ENCODE data around the gene SPRING1.

The SPRING1 gene

GRCh38 chr12:116707751-116708150 is 30.1 kb downstream of the SPRING1 start:
- DNase-seq, result no peak

DNA sequence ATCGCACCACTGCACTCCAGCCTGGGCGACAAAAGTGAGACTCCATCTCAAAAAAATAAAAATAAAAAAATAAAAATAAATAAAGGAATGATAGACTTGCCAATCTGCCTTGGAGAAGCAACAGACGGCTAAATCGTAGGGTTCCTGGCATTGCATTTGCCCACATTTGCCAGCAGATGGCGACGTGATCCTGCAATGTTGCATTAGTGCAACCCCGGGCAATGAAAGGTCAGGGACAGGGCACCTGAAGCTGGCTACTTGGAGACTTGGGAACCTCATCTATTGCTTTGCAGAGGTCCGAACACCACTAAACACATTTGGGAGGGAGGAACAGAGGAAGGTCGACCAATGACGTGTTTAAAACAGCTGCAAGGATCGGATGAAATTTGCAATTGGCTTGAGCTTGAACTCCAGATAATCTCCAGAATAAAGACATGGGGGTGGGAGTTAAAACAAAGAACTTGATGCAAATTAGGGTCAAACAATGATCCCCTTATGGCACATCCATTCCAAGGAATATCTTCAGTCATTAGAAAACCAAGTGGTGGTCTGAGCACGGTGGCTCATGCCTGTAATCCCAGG is 34.6 kb downstream of the SPRING1 start:
- DNase-seq, result peak; percentile 58

GRCh38 chr12:116701432-116701831 is 36.4 kb downstream of the SPRING1 start:
- no peak for DNase-seq

- DNase-seq, result no peak
Observed at GRCh38 chr12:116700066-116700465, 37.8 kb downstream of the SPRING1 start.

- DNase-seq, result no peak
Observed at GRCh38 chr12:116698554-116699075, 39.3 kb downstream of the SPRING1 start.

- no peak for DNase-seq
Observed at GRCh38 chr12:116698116-116698515, 39.8 kb downstream of the SPRING1 start.

- no peak for DNase-seq
Observed at GRCh38 chr12:116697716-116698115, 40.2 kb downstream of the SPRING1 start.

DNA sequence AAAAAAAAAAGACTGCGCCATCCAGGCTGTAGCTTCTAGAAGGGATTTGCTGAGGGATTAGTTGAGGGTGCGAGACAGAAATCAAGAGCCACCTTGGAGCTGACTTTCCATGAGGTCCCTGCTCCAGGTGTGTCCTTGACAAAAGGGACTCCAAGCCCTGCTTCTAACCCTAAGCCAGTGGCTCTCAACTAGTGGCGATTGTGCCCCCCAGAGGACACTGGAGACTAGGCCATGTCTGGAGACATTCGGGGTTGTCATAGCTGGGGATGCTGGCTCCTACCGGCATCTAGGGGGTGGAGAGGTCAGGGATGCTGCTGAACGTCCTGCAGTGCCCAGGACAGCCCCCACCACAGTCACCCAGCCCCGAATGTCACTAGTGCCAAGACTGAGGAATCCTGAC is 40.6 kb downstream of the SPRING1 start:
- DNase-seq, result no peak

- no peak for DNase-seq
Observed at GRCh38 chr12:116695464-116695725, 42.5 kb downstream of the SPRING1 start.

GRCh38 chr12:116694653-116695463 is 43.0 kb downstream of the SPRING1 start:
- no peak for DNase-seq

GRCh38 chr12:116693286-116694227 is 44.3 kb downstream of the SPRING1 start:
- no peak for DNase-seq

- DNase-seq, result no peak
Observed at GRCh38 chr12:116692605-116693004, 45.3 kb downstream of the SPRING1 start.

GRCh38 chr12:116691636-116692035 is 46.2 kb downstream of the SPRING1 start:
- no peak for DNase-seq

- DNase-seq, result no peak
Observed at GRCh38 chr12:116691205-116691604, 46.7 kb downstream of the SPRING1 start.

- DNase-seq, result no peak
Observed at GRCh38 chr12:116689979-116690744, 47.7 kb downstream of the SPRING1 start.

- DNase-seq, result no peak
Observed at GRCh38 chr12:116689521-116689920, 48.3 kb downstream of the SPRING1 start.
